ENCODE results near the gene GREM1. TPM values are rescaled to one million over a fixed set of nuclear protein-coding genes. Genes with fewer than 3 reads are reported as not detected.

Gene GREM1
- total and polyA plus RNA-seq, 2 of the 4 experiments (the other 2 are of a cell fraction): 848 to 852 TPM

DNA sequence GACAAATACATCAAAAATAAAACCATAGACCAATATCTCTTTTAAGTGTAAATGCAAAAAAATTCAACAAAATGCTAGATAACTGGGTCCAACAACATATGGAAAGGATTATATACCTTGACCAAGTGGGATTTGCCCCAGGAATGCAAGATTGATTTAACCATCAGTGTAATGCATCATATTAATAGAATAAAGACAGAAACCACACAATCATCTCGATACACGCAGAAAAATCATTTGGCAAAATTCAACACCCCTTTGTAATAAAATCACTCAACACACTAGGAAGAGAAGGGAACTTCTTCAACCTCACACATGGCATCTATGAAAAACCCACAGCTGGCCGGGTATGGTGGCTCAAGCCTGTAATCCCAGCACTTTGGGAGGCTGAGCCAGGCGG is 19.5 kb downstream of the GREM1 start:
- dilution Hi-C loops (cut with HindIII; ENCODE audit: low sequenced_read_pairs, unreplicated experiment) (no loop called here), in situ Hi-C loops (cut with MboI; ENCODE audit: low sequenced_read_pairs) (no loop called here), intact Hi-C loops (cut with micrococcal nuclease) (no loop called here)
- no peak overlapping the region for H3K56ac ChIP-seq (ENCODE audit: extremely low read depth, insufficient read depth, low read length)
- BruUV-seq (replicated peaks): no TSS peak
- peaks cover 28% of the 10 kb centered on the region for H3K36me3 ChIP-seq (ENCODE audit: control insufficient read depth, insufficient read depth, low read length)
- peak; percentile 65 for DNase-seq
- H2AK5ac ChIP-seq (ENCODE audit: low read depth, low read length): no peak overlapping the region
- POLR2A ChIA-PET (ENCODE audit: unreplicated experiment): no interaction called here
- H3K27ac ChIP-seq (ENCODE audit: insufficient read depth, low read length): no peak overlapping the region
- ATAC-seq (ENCODE audit: low read depth): peak; percentile 10
- no peak overlapping the region for H2BK20ac ChIP-seq (ENCODE audit: low read depth, low read length)
- no peak overlapping the region for H2BK15ac ChIP-seq (ENCODE audit: low read depth, low read length)
- H3K23ac ChIP-seq (ENCODE audit: low read depth, low read length): no peak overlapping the region
- CTCF ChIA-PET: no interaction called here
- WGBS, 2 experiments (ENCODE audit: extremely low coverage in 2 of 2, insufficient read length in 1 of 2): no CpG with 5 or more reads among the region's 4 CpGs
- no peaks in the 10 kb centered on the region for H3K9me1 ChIP-seq (ENCODE audit: insufficient read depth, low read length)
- no peak overlapping the region for H2AFZ ChIP-seq (replicated peaks; ENCODE audit: low read length, poor library complexity)
- H3K9ac ChIP-seq (ENCODE audit: low read depth, low read length): no peak overlapping the region
- no peaks in the 10 kb centered on the region for H3K4me1 ChIP-seq (ENCODE audit: control insufficient read depth, insufficient read depth, low read length)
- H4K5ac ChIP-seq (ENCODE audit: low read depth, low read length): no peak overlapping the region
- no peak overlapping the region for H2AK9ac ChIP-seq (replicated peaks; ENCODE audit: low read depth, low read length, poor library complexity)
- no peak overlapping the region for H2BK120ac ChIP-seq (ENCODE audit: low read depth, low read length)
- TF ChIP-seq NFE2L2 (IDR thresholded peaks at IDR 0.05; ENCODE audit: low read depth, low read length): no peak
- TF ChIP-seq, protein P1, sequence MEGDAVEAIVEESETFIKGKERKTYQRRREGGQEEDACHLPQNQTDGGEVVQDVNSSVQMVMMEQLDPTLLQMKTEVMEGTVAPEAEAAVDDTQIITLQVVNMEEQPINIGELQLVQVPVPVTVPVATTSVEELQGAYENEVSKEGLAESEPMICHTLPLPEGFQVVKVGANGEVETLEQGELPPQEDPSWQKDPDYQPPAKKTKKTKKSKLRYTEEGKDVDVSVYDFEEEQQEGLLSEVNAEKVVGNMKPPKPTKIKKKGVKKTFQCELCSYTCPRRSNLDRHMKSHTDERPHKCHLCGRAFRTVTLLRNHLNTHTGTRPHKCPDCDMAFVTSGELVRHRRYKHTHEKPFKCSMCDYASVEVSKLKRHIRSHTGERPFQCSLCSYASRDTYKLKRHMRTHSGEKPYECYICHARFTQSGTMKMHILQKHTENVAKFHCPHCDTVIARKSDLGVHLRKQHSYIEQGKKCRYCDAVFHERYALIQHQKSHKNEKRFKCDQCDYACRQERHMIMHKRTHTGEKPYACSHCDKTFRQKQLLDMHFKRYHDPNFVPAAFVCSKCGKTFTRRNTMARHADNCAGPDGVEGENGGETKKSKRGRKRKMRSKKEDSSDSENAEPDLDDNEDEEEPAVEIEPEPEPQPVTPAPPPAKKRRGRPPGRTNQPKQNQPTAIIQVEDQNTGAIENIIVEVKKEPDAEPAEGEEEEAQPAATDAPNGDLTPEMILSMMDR (conservative IDR thresholded peaks at IDR 0.05; ENCODE audit: low read depth, low read length): no peak
- no peak for TF ChIP-seq FOS (IDR thresholded peaks at IDR 0.05; ENCODE audit: low read depth, low read length)
- TF ChIP-seq SMC3 (IDR thresholded peaks at IDR 0.05; ENCODE audit: low read depth, low read length): no peak
- TF ChIP-seq MAZ (IDR thresholded peaks at IDR 0.05; ENCODE audit: borderline replicate concordance, low read depth, low read length): no peak
- no peak for TF ChIP-seq MAFK (IDR thresholded peaks at IDR 0.05; ENCODE audit: low read depth, low read length)
- TF ChIP-seq, protein P2, sequence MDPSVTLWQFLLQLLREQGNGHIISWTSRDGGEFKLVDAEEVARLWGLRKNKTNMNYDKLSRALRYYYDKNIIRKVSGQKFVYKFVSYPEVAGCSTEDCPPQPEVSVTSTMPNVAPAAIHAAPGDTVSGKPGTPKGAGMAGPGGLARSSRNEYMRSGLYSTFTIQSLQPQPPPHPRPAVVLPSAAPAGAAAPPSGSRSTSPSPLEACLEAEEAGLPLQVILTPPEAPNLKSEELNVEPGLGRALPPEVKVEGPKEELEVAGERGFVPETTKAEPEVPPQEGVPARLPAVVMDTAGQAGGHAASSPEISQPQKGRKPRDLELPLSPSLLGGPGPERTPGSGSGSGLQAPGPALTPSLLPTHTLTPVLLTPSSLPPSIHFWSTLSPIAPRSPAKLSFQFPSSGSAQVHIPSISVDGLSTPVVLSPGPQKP (IDR thresholded peaks at IDR 0.05; ENCODE audit: borderline replicate concordance, low read depth, low read length): no peak
- no peak for TF ChIP-seq RAD21 (IDR thresholded peaks at IDR 0.05; ENCODE audit: low read length)
- TF ChIP-seq RCOR1 (IDR thresholded peaks at IDR 0.05; ENCODE audit: insufficient replicate concordance, low read length): no peak
- TF ChIP-seq POLR2A (IDR thresholded peaks at IDR 0.05; ENCODE audit: low read depth, low read length): no peak; the same call in 1 of the 2 replicates
- no peak for TF ChIP-seq CEBPB (IDR thresholded peaks at IDR 0.05; ENCODE audit: low read depth, low read length)
- TF ChIP-seq, protein P3, sequence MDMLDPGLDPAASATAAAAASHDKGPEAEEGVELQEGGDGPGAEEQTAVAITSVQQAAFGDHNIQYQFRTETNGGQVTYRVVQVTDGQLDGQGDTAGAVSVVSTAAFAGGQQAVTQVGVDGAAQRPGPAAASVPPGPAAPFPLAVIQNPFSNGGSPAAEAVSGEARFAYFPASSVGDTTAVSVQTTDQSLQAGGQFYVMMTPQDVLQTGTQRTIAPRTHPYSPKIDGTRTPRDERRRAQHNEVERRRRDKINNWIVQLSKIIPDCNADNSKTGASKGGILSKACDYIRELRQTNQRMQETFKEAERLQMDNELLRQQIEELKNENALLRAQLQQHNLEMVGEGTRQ (IDR thresholded peaks at IDR 0.05; ENCODE audit: low read depth, low read length): no peak
- no peak for TF ChIP-seq CHD1 (IDR thresholded peaks at IDR 0.05; ENCODE audit: low read depth, low read length)
- no peak for TF ChIP-seq MXI1 (IDR thresholded peaks at IDR 0.05; ENCODE audit: borderline replicate concordance, low read depth, low read length)
- TF ChIP-seq BHLHE40 (IDR thresholded peaks at IDR 0.05; ENCODE audit: low read depth, low read length): no peak
- no peak for TF ChIP-seq RFX5 (IDR thresholded peaks at IDR 0.05; ENCODE audit: low read depth, low read length)
- H3K4me2 ChIP-seq (ENCODE audit: low read depth, low read length): no peak overlapping the region
- no peak overlapping the region for H3K14ac ChIP-seq (replicated peaks; ENCODE audit: low read depth, low read length)
- peaks cover 2% of the 10 kb centered on the region; the same call in 1 of the 2 replicates for H3K9me3 ChIP-seq (ENCODE audit: control insufficient read depth, insufficient read depth, low read length)
- H3K4me3 ChIP-seq (ENCODE audit: insufficient read depth, low read depth, low read length): no peak overlapping the region
- H4K20me1 ChIP-seq (ENCODE audit: insufficient read depth, low read length): peaks cover 28% of the 10 kb centered on the region
- peaks cover 4 to 12% of the 10 kb centered on the region in 2 experiments; a peak in 2 of 4 replicates for H3K79me1 ChIP-seq (ENCODE audit: low read depth in 1 of 2, low read length in 2 of 2)
- no peak overlapping the region for H3K4ac ChIP-seq (ENCODE audit: low read depth, low read length)
- no peak overlapping the region for H4K8ac ChIP-seq (ENCODE audit: low read depth in 2 of 2, low read length in 2 of 2)
- no peaks in the 10 kb centered on the region for H3K27me3 ChIP-seq (ENCODE audit: control insufficient read depth, insufficient read depth, low read length)
- no peak overlapping the region for H2BK5ac ChIP-seq (ENCODE audit: low read depth, low read length, poor library complexity, severe bottlenecking)
- H3K18ac ChIP-seq (ENCODE audit: low read depth, low read length): no peak overlapping the region
- H4K91ac ChIP-seq (ENCODE audit: insufficient read depth, low read depth, low read length): no peak overlapping the region
